Testis (tissue), 2 donors: ENCODE measurements around the gene TMEM151B.

Experiments
- CTCF ChIP-seq, 3 experiments: fragments of 450-650 bp in 2 of 3; fragments of 200-600 bp in 1 of 3; sonication (generic) in 1 of 3; IDR thresholded peaks; one replicate each; pipeline ENCODE4 v1.5.1; 2016 to 2019; ENCODE audit warnings: antibody characterized with exemption in 3 of 3, mild to moderate bottlenecking in 2 of 3, moderate library complexity in 1 of 3
- POLR2A ChIP-seq: fragments of 450-650 bp; IDR thresholded peaks from one replicate; pipeline ENCODE4 v1.6.1; 2017; ENCODE audit warnings: antibody characterized with exemption, mild to moderate bottlenecking, moderate library complexity

DNA sequence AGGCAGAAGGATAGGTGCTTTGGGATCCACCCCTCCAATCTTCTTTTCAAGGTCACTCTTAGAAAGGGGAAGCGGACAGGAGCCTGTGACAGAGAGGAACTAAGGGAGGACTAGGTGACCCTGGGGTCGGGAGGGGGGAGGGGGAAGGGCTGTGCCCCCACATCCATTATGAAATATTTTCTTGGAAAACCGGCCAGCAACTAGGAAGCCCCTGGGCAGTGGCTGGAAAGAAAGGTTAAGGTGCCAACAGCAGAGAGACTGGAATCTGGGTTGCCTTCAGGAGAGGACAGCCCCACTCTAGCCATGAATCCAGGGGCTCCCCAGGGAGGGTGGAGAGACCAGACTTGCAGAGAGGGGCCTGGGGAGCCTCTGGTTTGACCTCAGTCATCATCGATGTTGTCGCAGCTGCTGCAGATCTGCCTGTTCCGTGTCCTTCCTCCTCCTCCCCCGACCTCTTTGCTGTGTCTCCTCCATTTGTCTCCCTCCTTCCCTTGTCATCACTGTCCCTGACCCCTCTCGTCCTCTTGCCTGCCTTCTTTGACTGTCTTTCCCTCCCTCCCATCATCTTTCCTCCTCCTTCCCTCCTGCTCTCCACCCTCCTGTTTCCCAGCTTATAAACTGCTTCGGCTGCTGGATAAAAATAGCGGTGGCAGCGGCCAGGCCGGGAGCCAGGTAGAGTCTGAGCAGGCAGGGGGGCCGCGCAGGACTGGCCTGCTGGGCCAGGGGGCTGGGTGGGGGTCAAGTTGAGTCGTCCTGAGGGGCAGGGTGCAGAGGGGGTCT, 43.7 kb upstream of the TMEM151B start:
- TF ChIP-seq CTCF (IDR thresholded peaks at IDR 0.05) (no peak), POLR2A (no peak)
